Measurements from ENCODE around the gene UBA6. TPM values are rescaled to one million over a fixed set of nuclear protein-coding genes. Genes with fewer than 3 reads are reported as not detected.
"Not testable (repeated sequence)": the region's sequence is repeated elsewhere in the genome, so short reads cannot be mapped to it uniquely, and the experiment has no call there.

UBA6 gene
- total RNA-seq, 1 donor from 2014 or later = 69.2 TPM

DNA sequence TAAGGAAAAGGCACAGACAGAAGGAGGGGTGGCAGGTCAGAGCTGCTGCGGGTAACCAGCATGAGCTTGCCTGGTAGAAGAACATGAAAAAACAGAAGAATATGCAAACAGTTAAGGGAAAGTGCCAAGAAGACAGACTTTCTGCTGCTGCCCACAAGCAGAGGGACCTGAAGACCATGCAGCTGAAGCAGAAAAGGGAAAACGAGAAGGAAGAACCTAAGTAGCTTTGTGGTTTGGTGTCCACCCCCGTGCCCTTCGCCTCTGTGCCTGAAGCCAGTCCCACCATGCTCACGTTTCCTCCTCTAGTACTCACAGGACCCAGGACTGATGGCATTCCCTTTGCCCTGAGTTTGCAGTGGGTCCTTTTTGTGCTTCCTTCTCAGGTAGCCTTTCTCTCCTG, 62.8 kb downstream of the UBA6 start:
- DNase-seq (ENCODE audit: low read depth) = no peak
- H3K4me3 ChIP-seq (ENCODE audit: low read depth, low read length) = no peak overlapping the region
- TF ChIP-seq, protein P1, sequence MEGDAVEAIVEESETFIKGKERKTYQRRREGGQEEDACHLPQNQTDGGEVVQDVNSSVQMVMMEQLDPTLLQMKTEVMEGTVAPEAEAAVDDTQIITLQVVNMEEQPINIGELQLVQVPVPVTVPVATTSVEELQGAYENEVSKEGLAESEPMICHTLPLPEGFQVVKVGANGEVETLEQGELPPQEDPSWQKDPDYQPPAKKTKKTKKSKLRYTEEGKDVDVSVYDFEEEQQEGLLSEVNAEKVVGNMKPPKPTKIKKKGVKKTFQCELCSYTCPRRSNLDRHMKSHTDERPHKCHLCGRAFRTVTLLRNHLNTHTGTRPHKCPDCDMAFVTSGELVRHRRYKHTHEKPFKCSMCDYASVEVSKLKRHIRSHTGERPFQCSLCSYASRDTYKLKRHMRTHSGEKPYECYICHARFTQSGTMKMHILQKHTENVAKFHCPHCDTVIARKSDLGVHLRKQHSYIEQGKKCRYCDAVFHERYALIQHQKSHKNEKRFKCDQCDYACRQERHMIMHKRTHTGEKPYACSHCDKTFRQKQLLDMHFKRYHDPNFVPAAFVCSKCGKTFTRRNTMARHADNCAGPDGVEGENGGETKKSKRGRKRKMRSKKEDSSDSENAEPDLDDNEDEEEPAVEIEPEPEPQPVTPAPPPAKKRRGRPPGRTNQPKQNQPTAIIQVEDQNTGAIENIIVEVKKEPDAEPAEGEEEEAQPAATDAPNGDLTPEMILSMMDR (conservative IDR thresholded peaks at IDR 0.05; ENCODE audit: low read depth, low read length) = no peak

DNA sequence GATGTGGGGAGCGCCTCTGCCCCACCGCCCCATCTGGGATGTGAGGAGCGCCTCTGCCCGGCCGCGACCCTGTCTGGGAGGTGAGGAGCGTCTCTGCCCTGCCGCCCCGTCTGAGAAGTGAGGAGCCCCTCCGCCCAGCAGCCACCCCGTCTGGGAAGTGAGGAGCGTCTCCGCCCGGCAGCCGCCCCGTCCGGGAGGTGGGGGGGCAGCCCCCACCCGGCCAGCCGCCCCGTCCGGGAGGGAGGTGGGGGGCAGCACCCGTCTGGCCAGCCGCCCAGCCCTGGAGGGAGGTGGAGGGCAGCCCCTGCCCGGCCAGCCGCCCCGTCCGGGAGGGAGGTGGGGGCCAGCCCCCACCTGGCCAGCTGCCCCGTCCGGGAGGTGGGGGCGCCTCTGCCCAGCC, 64.0 kb downstream of the UBA6 start:
- H3K4me3 ChIP-seq (ENCODE audit: low read depth, low read length); DNase-seq (ENCODE audit: low read depth): not testable (repeated sequence)

DNA sequence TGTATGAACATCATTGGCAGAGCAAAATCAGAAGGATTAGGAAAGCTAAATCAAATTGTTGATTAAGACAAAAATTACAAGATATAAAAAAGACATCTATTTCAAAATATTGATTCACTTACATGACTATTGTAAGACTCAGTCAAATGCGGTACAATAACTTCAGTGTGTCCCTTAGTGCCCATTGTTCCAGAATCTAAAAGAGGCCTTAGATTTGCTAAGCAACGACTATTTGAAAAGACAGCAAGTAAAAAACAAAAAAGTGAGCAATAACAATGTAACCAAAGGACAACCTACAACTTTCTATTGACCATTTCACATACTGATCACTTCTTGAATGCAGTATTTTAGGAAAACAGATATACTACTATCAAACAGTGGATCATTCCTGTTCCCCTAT, 65.6 kb downstream of the UBA6 start:
- DNase-seq (ENCODE audit: low read depth) = no peak
- no peak overlapping the region for H3K4me3 ChIP-seq (ENCODE audit: low read depth, low read length)
- TF ChIP-seq, protein P1 (conservative IDR thresholded peaks at IDR 0.05; ENCODE audit: low read depth, low read length) = no peak

DNA sequence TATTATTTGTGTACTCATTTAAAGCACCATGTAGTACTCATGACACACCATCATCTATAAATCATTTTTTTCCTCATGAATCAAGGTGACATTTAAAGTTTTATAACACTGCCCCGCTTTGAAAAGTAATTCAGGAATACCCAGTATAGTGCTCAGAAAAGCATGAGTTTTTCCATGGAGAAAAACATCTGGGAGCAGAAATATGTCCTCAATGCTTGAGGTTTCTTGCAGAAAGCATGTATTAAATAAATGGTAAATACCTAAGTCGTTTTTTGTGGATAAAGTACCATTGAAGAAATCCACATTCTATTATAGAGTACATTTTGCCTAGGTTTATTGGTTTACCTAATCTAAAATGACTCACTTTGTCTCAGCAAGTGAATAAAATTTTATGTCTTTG, 66.2 kb downstream of the UBA6 start:
- H3K4me3 ChIP-seq (ENCODE audit: low read depth, low read length) = no peak overlapping the region
- TF ChIP-seq, protein P1 (conservative IDR thresholded peaks at IDR 0.05; ENCODE audit: low read depth, low read length) = no peak
- DNase-seq (ENCODE audit: low read depth) = no peak

DNA sequence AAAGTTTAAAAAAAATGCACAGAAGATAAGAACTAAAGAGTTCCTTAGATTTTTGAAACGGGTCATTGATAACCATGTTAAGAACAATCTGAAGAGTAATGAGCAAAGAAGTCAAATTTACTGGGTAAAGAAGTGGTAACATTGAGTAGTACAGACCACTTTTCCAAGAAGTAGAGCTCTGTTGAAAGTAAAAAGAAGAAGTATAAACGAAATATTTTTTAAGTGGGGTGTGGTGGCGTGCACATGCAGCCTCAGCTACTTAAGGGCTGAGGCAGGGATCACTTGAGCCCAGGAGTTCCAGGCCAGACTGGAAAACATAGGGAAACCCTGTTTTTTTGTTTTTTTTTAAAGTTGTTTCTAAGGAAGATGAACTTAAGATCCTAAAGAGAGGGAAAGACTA, 68.5 kb downstream of the UBA6 start:
- no peak for DNase-seq (ENCODE audit: low read depth)
- TF ChIP-seq, protein P1 (conservative IDR thresholded peaks at IDR 0.05; ENCODE audit: low read depth, low read length) = no peak
- H3K4me3 ChIP-seq (ENCODE audit: low read depth, low read length) = no peak overlapping the region

DNA sequence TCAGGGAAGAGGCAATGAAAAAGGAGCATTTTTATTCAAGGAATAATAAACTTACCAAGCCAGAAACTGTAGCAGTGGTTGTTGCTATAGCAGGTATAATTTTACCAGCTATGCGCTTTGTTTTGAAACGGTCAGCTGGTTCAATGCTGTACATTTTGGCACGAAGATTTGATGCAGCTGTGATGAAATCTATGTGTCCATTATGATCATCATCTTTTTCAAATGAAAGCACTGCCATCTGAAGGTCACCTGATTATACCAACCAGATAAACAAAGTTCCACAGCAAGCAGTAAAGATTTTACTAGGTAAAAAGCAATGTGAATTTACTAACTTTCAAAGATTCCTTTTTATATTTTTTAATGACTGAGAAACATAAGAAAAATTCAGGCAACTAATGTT, 76.0 kb downstream of the UBA6 start:
- TF ChIP-seq, protein P1 (conservative IDR thresholded peaks at IDR 0.05; ENCODE audit: low read depth, low read length) = no peak
- no peak for DNase-seq (ENCODE audit: low read depth)
- no peak overlapping the region for H3K4me3 ChIP-seq (ENCODE audit: low read depth, low read length)

DNA sequence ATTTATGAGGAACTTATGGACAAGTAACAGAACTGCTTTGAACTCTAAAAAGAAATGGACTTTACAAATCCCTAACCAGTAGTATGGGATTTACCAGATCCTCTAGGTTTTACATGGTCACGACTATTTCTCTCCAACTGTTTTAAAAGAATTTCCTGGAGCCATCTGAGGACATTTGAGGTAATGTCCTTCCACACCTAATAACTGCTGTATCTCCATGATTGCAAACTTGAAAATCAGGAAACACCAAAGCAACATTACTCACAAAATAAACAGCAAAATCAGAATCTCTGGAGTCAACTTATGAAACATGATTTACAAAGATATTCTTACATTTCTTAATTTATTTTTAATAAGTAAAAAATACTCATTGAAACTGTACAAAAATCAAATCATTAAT, 84.5 kb downstream of the UBA6 start:
- no peak for DNase-seq (ENCODE audit: low read depth)
- H3K4me3 ChIP-seq (ENCODE audit: low read depth, low read length) = no peak overlapping the region
- TF ChIP-seq, protein P1 (conservative IDR thresholded peaks at IDR 0.05; ENCODE audit: low read depth, low read length) = no peak

DNA sequence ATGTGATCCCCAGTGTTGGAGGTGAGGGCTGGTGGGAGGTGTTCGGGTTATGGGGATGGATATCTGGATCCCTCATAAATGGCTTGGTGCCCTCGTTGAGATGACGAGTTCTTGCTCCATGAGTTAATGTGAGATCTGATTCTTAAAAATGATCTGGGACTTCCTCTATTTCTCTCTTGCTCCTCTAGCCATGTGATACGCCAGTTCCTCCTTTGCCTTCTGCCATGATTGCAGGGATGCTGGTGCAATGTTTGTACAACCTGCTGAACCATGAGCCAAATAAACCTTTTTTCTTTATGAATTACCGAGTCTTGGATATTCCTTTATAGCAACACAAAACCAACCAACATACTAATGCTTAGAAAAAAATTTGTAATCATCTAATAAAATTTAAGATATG, 85.8 kb downstream of the UBA6 start:
- DNase-seq (ENCODE audit: low read depth) = no peak
- TF ChIP-seq, protein P1 (conservative IDR thresholded peaks at IDR 0.05; ENCODE audit: low read depth, low read length) = no peak
- no peak overlapping the region for H3K4me3 ChIP-seq (ENCODE audit: low read depth, low read length)
